HepG2 (cell line): Measurements from ENCODE around the gene SNAI3. TPM values are rescaled to one million over a fixed set of nuclear protein-coding genes. Genes with fewer than 3 reads are reported as not detected.

Source experiments
- EZH2 ChIP-seq: conservative IDR thresholded peaks from 2 replicates; pipeline ENCODE4 v1.6.1; 2012; ENCODE audit warnings: mild to moderate bottlenecking, low read depth, low read length, moderate library complexity
- HCFC1 ChIP-seq: fragments of 150-350 bp; IDR thresholded peaks from 2 replicates; pipeline ENCODE4 v1.6.1; 2014; ENCODE audit warnings: low read depth, low read length
- HNRNPL ChIP-seq: fragments of 200-400 bp; formaldehyde crosslinking; IDR thresholded peaks from 2 replicates; pipeline ENCODE4 v1.6.1; 2017; ENCODE audit warnings: mild to moderate bottlenecking, low read depth, low read length
- KDM1A ChIP-seq: IDR thresholded peaks from 2 replicates; pipeline ENCODE4 v1.6.1; 2016; ENCODE audit warnings: missing compliant biosample characterization
- KDM2A ChIP-seq: sonication (generic); formaldehyde crosslinking; IDR thresholded peaks from 2 replicates; pipeline ENCODE4 v1.4.0; 2020; ENCODE audit warnings: low read depth, missing genetic modification reagents, borderline replicate concordance
- MAZ ChIP-seq, 2 experiments: sonication (generic) in 1 of 2; formaldehyde crosslinking in 1 of 2; IDR thresholded peaks; 2 replicates each; pipeline versions ENCODE4 v1.5.0 to v1.6.1; 2012 to 2020; ENCODE audit warnings: low read depth in 2 of 2, mild to moderate bottlenecking in 2 of 2, borderline replicate concordance in 1 of 2, improper control_type of control experiment in 1 of 2, low read length in 1 of 2, missing genetic modification reagents in 1 of 2, moderate library complexity in 1 of 2
- NCOR1 ChIP-seq: fragments of 200-600 bp; sonication (generic); IDR thresholded peaks from 2 replicates; pipeline ENCODE4 v1.7.0; 2017; ENCODE audit warnings: antibody characterized with exemption, low read length, borderline replicate concordance
- SAFB2 ChIP-seq: sonication (generic); formaldehyde crosslinking; IDR thresholded peaks from 2 replicates; pipeline ENCODE4 v1.5.1; 2020; ENCODE audit warnings: missing genetic modification reagents, low read depth, mild to moderate bottlenecking, borderline replicate concordance
- SOX13 ChIP-seq, 3 experiments: fragments of 450-650 bp in 1 of 3; sonication (generic) in 1 of 3; formaldehyde crosslinking in 1 of 3; IDR thresholded peaks in 2 of 3; conservative IDR thresholded peaks in 1 of 3; 2 replicates each; pipeline versions ENCODE4 v1.5.0 to v1.6.1; 2016 to 2020; ENCODE audit warnings: antibody characterized with exemption in 1 of 3, mild to moderate bottlenecking in 1 of 3, missing compliant biosample characterization in 1 of 3, missing genetic modification reagents in 1 of 3, moderate library complexity in 1 of 3
- U2AF1 ChIP-seq: fragments of 200-400 bp; formaldehyde crosslinking; optimal IDR thresholded peaks from 2 replicates; pipeline ENCODE3; 2017; ENCODE audit warnings: mild to moderate bottlenecking, low read depth, low read length
- ZBTB7B ChIP-seq: sonication (generic); formaldehyde crosslinking; IDR thresholded peaks from 2 replicates; pipeline ENCODE4 v1.4.0; 2020; ENCODE audit warnings: missing genetic modification reagents
- ZFP1 ChIP-seq: IDR thresholded peaks from 2 replicates; pipeline ENCODE4 v1.6.1; 2016
- ZNF331 ChIP-seq: sonication (generic); formaldehyde crosslinking; IDR thresholded peaks from 2 replicates; pipeline ENCODE4 v1.4.0; 2020; ENCODE audit warnings: missing genetic modification reagents
- ZNF563 ChIP-seq: sonication (generic); formaldehyde crosslinking; IDR thresholded peaks from 2 replicates; pipeline ENCODE4 v1.8.0; 2022; ENCODE audit warnings: mild to moderate bottlenecking, moderate library complexity, missing genetic modification reagents
- ZNF652 ChIP-seq: IDR thresholded peaks from 2 replicates; pipeline ENCODE4 v1.6.1; 2016; ENCODE audit warnings: low read depth, borderline replicate concordance
- polyA plus RNA-seq, 8 experiments: library from polyadenylated mRNA; depleted of rRNA in 3 of 8; stranded (reverse) in 7 of 8; unstranded in 1 of 8; fragments of >200 nt; fragmentation: Illumina TruSeq in 4 of 8; extraction: Trizol in 4 of 8; gene quantifications; 2 replicates each; pipeline versions ENCODE4 v1.2.1 to v1.2.3, GENCODE V29; 2011 to 2016; ENCODE audit warnings: low read depth in 4 of 8, missing spikeins in 1 of 8, mixed read lengths in 1 of 8; ENCODE audit not compliant: insufficient read depth in 1 of 8
- total RNA-seq, 5 experiments: library from RNA; depleted of rRNA; stranded (reverse); fragments of >200 nt; fragmentation: Illumina TruSeq; extraction: Trizol; gene quantifications; 2 replicates each; pipeline ENCODE4 v1.2.3, GENCODE V29; 2016; ENCODE audit warnings: low read depth in 1 of 5
- TF ChIP-seq, protein P1 (sequence below): sonication (generic); formaldehyde crosslinking; IDR thresholded peaks from 2 replicates; pipeline ENCODE4 v1.5.0; 2020; ENCODE audit warnings: mild to moderate bottlenecking, missing genetic modification reagents
- TF ChIP-seq, protein P2 (sequence below): sonication (generic); formaldehyde crosslinking; IDR thresholded peaks from 2 replicates; pipeline ENCODE4 v1.5.0; 2020; ENCODE audit warnings: mild to moderate bottlenecking, missing genetic modification reagents
- TF ChIP-seq, protein P3 (sequence below): sonication (generic); formaldehyde crosslinking; IDR thresholded peaks from 2 replicates; pipeline ENCODE4 v1.4.0; 2020; ENCODE audit warnings: missing genetic modification reagents, low read depth, mild to moderate bottlenecking, borderline replicate concordance
- TF ChIP-seq, protein P4 (sequence below): sonication (generic); formaldehyde crosslinking; IDR thresholded peaks from 2 replicates; pipeline ENCODE4 v1.5.1; 2020; ENCODE audit warnings: mild to moderate bottlenecking, missing genetic modification reagents, moderate library complexity

The SNAI3 gene
- total and polyA plus RNA-seq, 2 of the 13 experiments (the other 11 are each of a cell fraction or from before 2014, with no cell fraction given): 0.09 to 0.18 TPM

DNA sequence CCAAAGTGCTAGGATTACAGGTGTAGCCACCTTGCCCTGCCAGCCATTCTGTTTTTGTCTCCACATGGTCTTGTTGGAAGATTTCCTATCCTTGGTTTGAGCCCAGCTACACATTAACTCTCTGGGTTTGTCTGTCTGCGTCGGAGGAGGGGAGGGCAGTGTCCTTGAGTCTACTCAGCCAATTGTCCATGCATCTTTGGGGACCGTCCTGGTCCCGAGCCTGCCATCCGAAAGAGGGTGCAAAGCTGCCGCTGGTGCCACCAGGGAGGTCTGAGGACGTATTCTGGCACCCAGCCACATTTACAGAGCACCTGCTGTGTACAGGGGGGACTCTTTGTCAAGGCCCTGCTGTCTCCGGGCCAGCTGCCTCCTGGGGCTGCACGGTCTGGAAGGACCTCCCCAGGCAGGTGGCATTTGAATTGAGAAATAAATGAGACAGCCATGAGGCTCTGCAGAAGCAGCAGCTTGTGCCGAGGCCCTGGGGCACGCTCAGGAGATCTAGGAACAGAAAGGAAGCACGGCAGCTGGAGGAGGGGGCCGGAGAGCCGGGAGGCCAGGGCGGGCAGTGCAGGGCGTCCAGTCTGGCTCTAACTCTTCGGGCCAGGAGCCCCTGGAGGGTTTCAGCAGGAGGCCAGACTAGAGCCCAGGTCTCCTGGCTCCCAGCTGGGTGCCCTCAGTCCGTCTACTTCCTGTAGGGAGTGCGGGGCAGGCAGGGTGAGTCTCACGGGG, 36.9 kb downstream of the SNAI3 start (continued):
- TF ChIP-seq, protein P1, sequence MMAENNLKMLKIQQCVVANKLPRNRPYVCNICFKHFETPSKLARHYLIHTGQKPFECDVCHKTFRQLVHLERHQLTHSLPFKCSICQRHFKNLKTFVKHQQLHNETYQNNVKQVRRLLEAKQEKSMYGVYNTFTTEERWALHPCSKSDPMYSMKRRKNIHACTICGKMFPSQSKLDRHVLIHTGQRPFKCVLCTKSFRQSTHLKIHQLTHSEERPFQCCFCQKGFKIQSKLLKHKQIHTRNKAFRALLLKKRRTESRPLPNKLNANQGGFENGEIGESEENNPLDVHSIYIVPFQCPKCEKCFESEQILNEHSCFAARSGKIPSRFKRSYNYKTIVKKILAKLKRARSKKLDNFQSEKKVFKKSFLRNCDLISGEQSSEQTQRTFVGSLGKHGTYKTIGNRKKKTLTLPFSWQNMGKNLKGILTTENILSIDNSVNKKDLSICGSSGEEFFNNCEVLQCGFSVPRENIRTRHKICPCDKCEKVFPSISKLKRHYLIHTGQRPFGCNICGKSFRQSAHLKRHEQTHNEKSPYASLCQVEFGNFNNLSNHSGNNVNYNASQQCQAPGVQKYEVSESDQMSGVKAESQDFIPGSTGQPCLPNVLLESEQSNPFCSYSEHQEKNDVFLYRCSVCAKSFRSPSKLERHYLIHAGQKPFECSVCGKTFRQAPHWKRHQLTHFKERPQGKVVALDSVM (CRISPR knock-in tag): no peak
- TF ChIP-seq NCOR1 (no peak), ZBTB7B (CRISPR knock-in tag) (no peak), ZNF563 (CRISPR knock-in tag) (peak; percentile 45; the same call in 1 of the 2 replicates), ZNF331 (0 out of 2 replicates have a peak, but pooled peaks have one; percentile 34), HNRNPL (no peak), HCFC1 (no peak), ZFP1 (CRISPR knock-in tag) (no peak), ZNF652 (CRISPR knock-in tag) (0 out of 2 replicates have a peak, but pooled peaks have one; percentile 38), SAFB2 (no peak), SOX13 (IDR thresholded peaks at IDR 0.05) (no peak; the same call in 1 of the 2 replicates), SOX13 (CRISPR knock-in tag; conservative IDR thresholded peaks at IDR 0.05 in 1 of 2, IDR thresholded peaks at IDR 0.05 in 1 of 2) (peak in 1 of 2 experiments; percentile 47; a peak in 1 of 4 replicates), KDM2A (CRISPR knock-in tag) (no peak), MAZ (IDR thresholded peaks at IDR 0.05; ENCODE audit: borderline replicate concordance, low read depth, low read length) (peak; percentile 20; the same call in 1 of the 2 replicates), MAZ (CRISPR knock-in tag; IDR thresholded peaks at IDR 0.05; ENCODE audit: low read depth) (no peak), U2AF1 (no peak), EZH2 (no peak), KDM1A (CRISPR knock-in tag) (no peak)
- TF ChIP-seq, protein P2, sequence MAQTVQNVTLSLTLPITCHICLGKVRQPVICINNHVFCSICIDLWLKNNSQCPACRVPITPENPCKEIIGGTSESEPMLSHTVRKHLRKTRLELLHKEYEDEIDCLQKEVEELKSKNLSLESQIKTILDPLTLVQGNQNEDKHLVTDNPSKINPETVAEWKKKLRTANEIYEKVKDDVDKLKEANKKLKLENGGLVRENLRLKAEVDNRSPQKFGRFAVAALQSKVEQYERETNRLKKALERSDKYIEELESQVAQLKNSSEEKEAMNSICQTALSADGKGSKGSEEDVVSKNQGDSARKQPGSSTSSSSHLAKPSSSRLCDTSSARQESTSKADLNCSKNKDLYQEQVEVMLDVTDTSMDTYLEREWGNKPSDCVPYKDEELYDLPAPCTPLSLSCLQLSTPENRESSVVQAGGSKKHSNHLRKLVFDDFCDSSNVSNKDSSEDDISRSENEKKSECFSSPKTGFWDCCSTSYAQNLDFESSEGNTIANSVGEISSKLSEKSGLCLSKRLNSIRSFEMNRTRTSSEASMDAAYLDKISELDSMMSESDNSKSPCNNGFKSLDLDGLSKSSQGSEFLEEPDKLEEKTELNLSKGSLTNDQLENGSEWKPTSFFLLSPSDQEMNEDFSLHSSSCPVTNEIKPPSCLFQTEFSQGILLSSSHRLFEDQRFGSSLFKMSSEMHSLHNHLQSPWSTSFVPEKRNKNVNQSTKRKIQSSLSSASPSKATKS (CRISPR knock-in tag): no peak
- TF ChIP-seq, protein P3, sequence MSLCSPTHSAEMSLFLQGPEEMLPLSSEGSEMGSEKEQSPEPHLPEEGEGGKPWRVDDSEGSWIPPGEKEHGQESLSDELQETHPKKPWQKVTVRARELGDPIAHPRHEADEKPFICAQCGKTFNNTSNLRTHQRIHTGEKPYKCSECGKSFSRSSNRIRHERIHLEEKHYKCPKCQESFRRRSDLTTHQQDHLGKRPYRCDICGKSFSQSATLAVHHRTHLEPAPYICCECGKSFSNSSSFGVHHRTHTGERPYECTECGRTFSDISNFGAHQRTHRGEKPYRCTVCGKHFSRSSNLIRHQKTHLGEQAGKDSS (CRISPR knock-in tag): no peak
- TF ChIP-seq, protein P4, sequence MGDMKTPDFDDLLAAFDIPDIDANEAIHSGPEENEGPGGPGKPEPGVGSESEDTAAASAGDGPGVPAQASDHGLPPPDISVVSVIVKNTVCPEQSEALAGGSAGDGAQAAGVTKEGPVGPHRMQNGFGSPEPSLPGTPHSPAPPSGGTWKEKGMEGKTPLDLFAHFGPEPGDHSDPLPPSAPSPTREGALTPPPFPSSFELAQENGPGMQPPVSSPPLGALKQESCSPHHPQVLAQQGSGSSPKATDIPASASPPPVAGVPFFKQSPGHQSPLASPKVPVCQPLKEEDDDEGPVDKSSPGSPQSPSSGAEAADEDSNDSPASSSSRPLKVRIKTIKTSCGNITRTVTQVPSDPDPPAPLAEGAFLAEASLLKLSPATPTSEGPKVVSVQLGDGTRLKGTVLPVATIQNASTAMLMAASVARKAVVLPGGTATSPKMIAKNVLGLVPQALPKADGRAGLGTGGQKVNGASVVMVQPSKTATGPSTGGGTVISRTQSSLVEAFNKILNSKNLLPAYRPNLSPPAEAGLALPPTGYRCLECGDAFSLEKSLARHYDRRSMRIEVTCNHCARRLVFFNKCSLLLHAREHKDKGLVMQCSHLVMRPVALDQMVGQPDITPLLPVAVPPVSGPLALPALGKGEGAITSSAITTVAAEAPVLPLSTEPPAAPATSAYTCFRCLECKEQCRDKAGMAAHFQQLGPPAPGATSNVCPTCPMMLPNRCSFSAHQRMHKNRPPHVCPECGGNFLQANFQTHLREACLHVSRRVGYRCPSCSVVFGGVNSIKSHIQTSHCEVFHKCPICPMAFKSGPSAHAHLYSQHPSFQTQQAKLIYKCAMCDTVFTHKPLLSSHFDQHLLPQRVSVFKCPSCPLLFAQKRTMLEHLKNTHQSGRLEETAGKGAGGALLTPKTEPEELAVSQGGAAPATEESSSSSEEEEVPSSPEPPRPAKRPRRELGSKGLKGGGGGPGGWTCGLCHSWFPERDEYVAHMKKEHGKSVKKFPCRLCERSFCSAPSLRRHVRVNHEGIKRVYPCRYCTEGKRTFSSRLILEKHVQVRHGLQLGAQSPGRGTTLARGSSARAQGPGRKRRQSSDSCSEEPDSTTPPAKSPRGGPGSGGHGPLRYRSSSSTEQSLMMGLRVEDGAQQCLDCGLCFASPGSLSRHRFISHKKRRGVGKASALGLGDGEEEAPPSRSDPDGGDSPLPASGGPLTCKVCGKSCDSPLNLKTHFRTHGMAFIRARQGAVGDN: peak; percentile 43
